GM21576 (cell line): ENCODE data around the gene STX1A.
A peak's percentile ranks its signal among the peaks of the same experiment; 100 is the strongest.
"Not testable (repeated sequence)": the region's sequence is repeated elsewhere in the genome, so short reads cannot be mapped to it uniquely, and the experiment has no call there.

ENCODE experiments used
- ATAC-seq: cut with Tn5 transposase; IDR thresholded peaks from one replicate; pipeline ENCODE4 v1.9.1; 2021; ENCODE audit warnings: mild to moderate bottlenecking, moderate library complexity; ENCODE audit not compliant: unreplicated experiment

The STX1A gene

GRCh38 chr7:73683788-73684693 lies 35.4 kb downstream of the STX1A start:
- ATAC-seq = no peak

- ATAC-seq = peak; percentile 90
Observed at GRCh38 chr7:73683056-73683787, 36.2 kb downstream of the STX1A start, which contains the start of the genes BUD23 and DNAJC30. Gene BUD23, plus strand, starts transcription at chr7:73683597. Its CDS starts 29 bp downstream, at chr7:73683626. Gene DNAJC30, minus strand, starts transcription at chr7:73683453. Its CDS starts 30 bp downstream, at chr7:73683423.

GRCh38 chr7:73682745-73683055 lies 36.8 kb downstream of the STX1A start:
- no peak for ATAC-seq

GRCh38 chr7:73681031-73681430 lies 38.4 kb downstream of the STX1A start:
- ATAC-seq = no peak

- ATAC-seq = no peak
Observed at GRCh38 chr7:73680501-73680900, 39.0 kb downstream of the STX1A start.

- no peak for ATAC-seq
Observed at GRCh38 chr7:73679709-73680108, 39.8 kb downstream of the STX1A start.

- ATAC-seq = no peak
Observed at GRCh38 chr7:73678862-73679261, 40.6 kb downstream of the STX1A start.

- not testable (repeated sequence) for ATAC-seq
Observed at GRCh38 chr7:73676062-73676461, 43.4 kb downstream of the STX1A start.

- no peak for ATAC-seq
Observed at GRCh38 chr7:73674468-73675124, 44.9 kb downstream of the STX1A start.

GRCh38 chr7:73671857-73672445 lies 47.5 kb downstream of the STX1A start:
- no peak for ATAC-seq

GRCh38 chr7:73671322-73671661 lies 48.2 kb downstream of the STX1A start:
- no peak for ATAC-seq

GRCh38 chr7:73669858-73670385 lies 49.5 kb downstream of the STX1A start:
- ATAC-seq = no peak

- no peak for ATAC-seq
Observed at GRCh38 chr7:73669288-73669701, 50.2 kb downstream of the STX1A start.

- ATAC-seq = no peak
Observed at GRCh38 chr7:73668886-73669230, 50.6 kb downstream of the STX1A start.

GRCh38 chr7:73668103-73668885 lies 51.2 kb downstream of the STX1A start:
- ATAC-seq = no peak

- peak; percentile 89 for ATAC-seq
Observed at GRCh38 chr7:73667344-73668102, 51.9 kb downstream of the STX1A start, which contains the start of gene VPS37D. Gene VPS37D, plus strand, starts transcription at chr7:73667831. Its CDS starts 128 bp downstream, at chr7:73667959.

- ATAC-seq = no peak
Observed at GRCh38 chr7:73663033-73663432, 56.4 kb downstream of the STX1A start.

- not testable (repeated sequence) for ATAC-seq
Observed at GRCh38 chr7:73660594-73660993, 58.9 kb downstream of the STX1A start.

- no peak for ATAC-seq
Observed at GRCh38 chr7:73659983-73660382, 59.5 kb downstream of the STX1A start.
